Measurements from ENCODE around the gene BACE1. TPM values are rescaled to one million over a fixed set of nuclear protein-coding genes. Genes with fewer than 3 reads are reported as not detected.

BACE1 gene
- total and polyA plus RNA-seq, 11 donors = 3.8 to 21.4 (median 14.6) TPM

GRCh38 chr11:117354550-117354949 lies 38.5 kb upstream of the BACE1 start:
- Histone ChIP-seq H3K27ac (no peak overlapping the region), H3K36me3 (peaks cover 0 to 69% (median 48%) of the 10 kb centered on the region in 9 donors), H3K27me3 (no peaks in the 10 kb centered on the region), H3K9me3 (no peaks in the 10 kb centered on the region), H3K4me1 (no peaks in the 10 kb centered on the region), H3K4me3 (no peak overlapping the region)
- 93 to 97% (median 94%) methylated on average over 4 of the region's 4 CpGs for WGBS, 4 donors
- intact Hi-C loops (cut with DNase I) = no loop called here
- DNase-seq (no peak), ATAC-seq (no peak)
- no peak for TF ChIP-seq POLR2A (IDR thresholded peaks at IDR 0.05)
- TF ChIP-seq, protein P1, sequence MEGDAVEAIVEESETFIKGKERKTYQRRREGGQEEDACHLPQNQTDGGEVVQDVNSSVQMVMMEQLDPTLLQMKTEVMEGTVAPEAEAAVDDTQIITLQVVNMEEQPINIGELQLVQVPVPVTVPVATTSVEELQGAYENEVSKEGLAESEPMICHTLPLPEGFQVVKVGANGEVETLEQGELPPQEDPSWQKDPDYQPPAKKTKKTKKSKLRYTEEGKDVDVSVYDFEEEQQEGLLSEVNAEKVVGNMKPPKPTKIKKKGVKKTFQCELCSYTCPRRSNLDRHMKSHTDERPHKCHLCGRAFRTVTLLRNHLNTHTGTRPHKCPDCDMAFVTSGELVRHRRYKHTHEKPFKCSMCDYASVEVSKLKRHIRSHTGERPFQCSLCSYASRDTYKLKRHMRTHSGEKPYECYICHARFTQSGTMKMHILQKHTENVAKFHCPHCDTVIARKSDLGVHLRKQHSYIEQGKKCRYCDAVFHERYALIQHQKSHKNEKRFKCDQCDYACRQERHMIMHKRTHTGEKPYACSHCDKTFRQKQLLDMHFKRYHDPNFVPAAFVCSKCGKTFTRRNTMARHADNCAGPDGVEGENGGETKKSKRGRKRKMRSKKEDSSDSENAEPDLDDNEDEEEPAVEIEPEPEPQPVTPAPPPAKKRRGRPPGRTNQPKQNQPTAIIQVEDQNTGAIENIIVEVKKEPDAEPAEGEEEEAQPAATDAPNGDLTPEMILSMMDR (IDR thresholded peaks at IDR 0.05) = no peak

DNA sequence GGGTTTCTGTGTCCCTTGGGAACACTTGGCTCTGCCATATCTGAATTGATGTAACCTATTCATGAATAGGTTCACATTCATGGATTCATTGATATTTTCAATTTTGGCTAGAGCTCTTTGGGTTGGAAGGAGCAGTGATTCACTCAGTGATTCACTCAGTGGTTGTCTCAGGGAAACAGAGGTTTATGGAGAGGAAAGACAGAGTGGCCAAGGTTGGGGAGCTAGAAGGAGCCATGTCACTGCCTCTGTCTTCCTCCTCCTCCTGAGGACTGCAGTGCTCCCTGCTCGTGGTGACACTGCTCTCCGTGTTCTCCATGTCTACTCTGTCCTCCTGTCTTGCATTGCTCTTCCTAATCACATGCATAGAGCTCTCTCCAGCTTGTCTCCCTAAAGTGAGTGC lies 29.0 kb upstream of the BACE1 start:
- no peaks in the 10 kb centered on the region for H3K4me1 ChIP-seq
- H3K9me3 ChIP-seq = no peaks in the 10 kb centered on the region
- TF ChIP-seq, protein P1 (IDR thresholded peaks at IDR 0.05) = no peak
- TF ChIP-seq POLR2A (IDR thresholded peaks at IDR 0.05) = no peak
- 79 to 96% (median 90%) methylated on average over 2 of the region's 2 CpGs for WGBS, 4 donors
- intact Hi-C loops (cut with DNase I) = no loop called here
- H3K4me3 ChIP-seq = no peak overlapping the region
- DNase-seq (no peak), ATAC-seq (no peak)
- H3K27me3 ChIP-seq = no peaks in the 10 kb centered on the region
- H3K36me3 ChIP-seq = peaks cover 0 to 90% (median 60%) of the 10 kb centered on the region in 9 donors
- no peak overlapping the region for H3K27ac ChIP-seq

- Histone ChIP-seq H3K4me3 (no peak overlapping the region), H3K27me3 (no peaks in the 10 kb centered on the region), H3K9me3 (no peaks in the 10 kb centered on the region), H3K27ac (no peak overlapping the region), H3K36me3 (peaks cover 0 to 60% (median 32%) of the 10 kb centered on the region in 9 donors), H3K4me1 (peaks cover 0 to 4% (median 0%) of the 10 kb centered on the region in 12 donors)
- intact Hi-C loops (cut with DNase I) = no loop called here
- ATAC-seq (no peak), DNase-seq (no peak)
- 96 to 100% (median 97%) methylated on average over 4 of the region's 4 CpGs for WGBS, 4 donors
- no peak for TF ChIP-seq POLR2A (IDR thresholded peaks at IDR 0.05)
- TF ChIP-seq, protein P1 (IDR thresholded peaks at IDR 0.05) = no peak
Measured at GRCh38 chr11:117337076-117337475, 21.0 kb upstream of the BACE1 start.

- H3K27ac ChIP-seq = no peak overlapping the region
- WGBS, 4 donors = 85 to 98% (median 97%) methylated on average over 5 of the region's 5 CpGs
- H3K9me3 ChIP-seq = no peaks in the 10 kb centered on the region
- H3K4me3 ChIP-seq = no peak overlapping the region
- DNase-seq (no peak), ATAC-seq (no peak)
- H3K4me1 ChIP-seq = peaks cover 0 to 4% (median 0%) of the 10 kb centered on the region in 12 donors
- H3K36me3 ChIP-seq = peaks cover 0 to 45% (median 22%) of the 10 kb centered on the region in 9 donors
- TF ChIP-seq, protein P1 (IDR thresholded peaks at IDR 0.05) = no peak
- no peak for TF ChIP-seq POLR2A (IDR thresholded peaks at IDR 0.05)
- H3K27me3 ChIP-seq = no peaks in the 10 kb centered on the region
- intact Hi-C loops (cut with DNase I) = no loop called here
Measured at GRCh38 chr11:117335399-117335798, 19.3 kb upstream of the BACE1 start.
